ENCODE results near the gene CLDN6. TPM values are rescaled to one million over a fixed set of nuclear protein-coding genes. Genes with fewer than 3 reads are reported as not detected.

The CLDN6 gene
- total RNA-seq, 1 donor from 2014 or later: 31.1 TPM

GRCh38 chr16:3029491-3030221 lies 11.7 kb upstream of the CLDN6 start:
- no peak for TF ChIP-seq CTCF (IDR thresholded peaks at IDR 0.05; ENCODE audit: partially characterized antibody, unreplicated experiment)
- H3K27ac Mint-ChIP-seq (ENCODE audit: unreplicated experiment): peak overlapping the region; percentile 39
- no peaks in the 10 kb centered on the region for H3K36me3 Mint-ChIP-seq (ENCODE audit: unreplicated experiment)
- peaks cover 6% of the 10 kb centered on the region for H3K4me1 Mint-ChIP-seq (ENCODE audit: low read depth, unreplicated experiment)
- H3K4me3 Mint-ChIP-seq (ENCODE audit: unreplicated experiment): peak overlapping the region; percentile 55
- DNase-seq: no peak
- peaks cover 2% of the 10 kb centered on the region for H3K9me3 Mint-ChIP-seq (ENCODE audit: unreplicated experiment)
- H3K27me3 Mint-ChIP-seq (ENCODE audit: unreplicated experiment): peaks cover 14% of the 10 kb centered on the region

- Mint-ChIP-seq H3K27ac (ENCODE audit: unreplicated experiment) (no peak overlapping the region), H3K27me3 (ENCODE audit: unreplicated experiment) (peaks cover 18% of the 10 kb centered on the region), H3K9me3 (ENCODE audit: unreplicated experiment) (peaks cover 2% of the 10 kb centered on the region), H3K4me3 (ENCODE audit: unreplicated experiment) (peak overlapping the region; percentile 54), H3K36me3 (ENCODE audit: unreplicated experiment) (no peaks in the 10 kb centered on the region), H3K4me1 (ENCODE audit: low read depth, unreplicated experiment) (peaks cover 9% of the 10 kb centered on the region)
- peak; percentile 66 for DNase-seq
- TF ChIP-seq CTCF (IDR thresholded peaks at IDR 0.05; ENCODE audit: partially characterized antibody, unreplicated experiment): no peak
These were observed 10.8 kb upstream of the CLDN6 start for GRCh38 chr16:3028716-3029319.

GRCh38 chr16:3027983-3028715 lies 10.2 kb upstream of the CLDN6 start:
- peaks cover 10% of the 10 kb centered on the region for H3K4me1 Mint-ChIP-seq (ENCODE audit: low read depth, unreplicated experiment)
- H3K27ac Mint-ChIP-seq (ENCODE audit: unreplicated experiment): peak overlapping the region; percentile 64
- H3K9me3 Mint-ChIP-seq (ENCODE audit: unreplicated experiment): peaks cover 2% of the 10 kb centered on the region
- H3K36me3 Mint-ChIP-seq (ENCODE audit: unreplicated experiment): no peaks in the 10 kb centered on the region
- H3K4me3 Mint-ChIP-seq (ENCODE audit: unreplicated experiment): peak overlapping the region; percentile 42
- peak; percentile 91 for TF ChIP-seq CTCF (IDR thresholded peaks at IDR 0.05; ENCODE audit: partially characterized antibody, unreplicated experiment)
- peaks cover 17% of the 10 kb centered on the region for H3K27me3 Mint-ChIP-seq (ENCODE audit: unreplicated experiment)
- DNase-seq: peak; percentile 94

- Mint-ChIP-seq H3K9me3 (ENCODE audit: unreplicated experiment) (peaks cover 2% of the 10 kb centered on the region), H3K4me1 (ENCODE audit: low read depth, unreplicated experiment) (peaks cover 13% of the 10 kb centered on the region), H3K36me3 (ENCODE audit: unreplicated experiment) (no peaks in the 10 kb centered on the region), H3K4me3 (ENCODE audit: unreplicated experiment) (peak overlapping the region; percentile 42), H3K27ac (ENCODE audit: unreplicated experiment) (peak overlapping the region; percentile 64), H3K27me3 (ENCODE audit: unreplicated experiment) (peaks cover 16% of the 10 kb centered on the region)
- no peak for DNase-seq
- TF ChIP-seq CTCF (IDR thresholded peaks at IDR 0.05; ENCODE audit: partially characterized antibody, unreplicated experiment): no peak
These were observed 9.5 kb upstream of the CLDN6 start for GRCh38 chr16:3027489-3027795.

All from glutamatergic neuron (in vitro differentiated cells).